PC-9 (cell line): ENCODE results near the gene CDKN2B-AS1. TPM values are rescaled to one million over a fixed set of nuclear protein-coding genes. Genes with fewer than 3 reads are reported as not detected.

Experiments
- BruUV-seq: library from RNA; stranded (reverse); fragments of 400-500 nt; replicated peaks from 2 replicates; lab custom pipeline; 2021; lab: Mats Ljungman, UMichigan
- CTCF ChIA-PET: fragments of 300-600 bp; sonication (Branson Sonifier 250); formaldehyde crosslinking; loops from one replicate; lab custom pipeline; 2022; ENCODE audit warnings: antibody characterized with exemption; lab: Charles Lee
- POLR2A ChIA-PET: fragments of 300-600 bp; sonication (Branson Sonifier 250); formaldehyde crosslinking; loops from one replicate; lab custom pipeline; 2022; ENCODE audit warnings: antibody characterized with exemption; ENCODE audit not compliant: unreplicated experiment; lab: Charles Lee
- DNase-seq, 2 experiments: peaks; one replicate each; pipeline versions ENCODE4 v3.0.0 to v3.0.0-alpha.2; 2015 to 2022; ENCODE audit warnings: mixed read lengths in 1 of 2
- H2AFZ ChIP-seq: fragments of 200-600 bp; sonication (generic); 2 replicates; pipeline ENCODE4 v1.8.1; 2017; ENCODE audit warnings: antibody characterized with exemption
- H3F3A ChIP-seq: fragments of 200-600 bp; sonication (generic); 2 replicates; pipeline ENCODE4 v1.8.1; 2017; ENCODE audit warnings: antibody characterized with exemption, mild to moderate bottlenecking, low read depth; ENCODE audit not compliant: insufficient read depth
- H3K27ac ChIP-seq: fragments of 200-600 bp; sonication (generic); 2 replicates; pipeline ENCODE4 v1.6.1; 2016; ENCODE audit warnings: mixed run types
- H3K27me3 ChIP-seq: fragments of 200-600 bp; sonication (generic); 2 replicates; pipeline ENCODE4 v1.6.1; 2016; ENCODE audit warnings: low read depth, mixed run types; ENCODE audit not compliant: insufficient read depth
- H3K36me3 ChIP-seq: fragments of 200-600 bp; sonication (generic); 2 replicates; pipeline ENCODE4 v1.6.1; 2016; ENCODE audit warnings: low read depth, mixed run types
- H3K4me1 ChIP-seq: fragments of 200-600 bp; sonication (generic); replicated peaks from 2 replicates; pipeline ENCODE4 v1.6.1; 2016; ENCODE audit warnings: mixed run types; ENCODE audit not compliant: insufficient read depth
- H3K4me2 ChIP-seq: fragments of 200-600 bp; sonication (generic); 2 replicates; pipeline ENCODE4 v1.6.1; 2017; ENCODE audit warnings: mixed run types
- H3K4me3 ChIP-seq: fragments of 200-600 bp; sonication (generic); 2 replicates; pipeline ENCODE4 v1.6.1; 2016; ENCODE audit warnings: mixed run types
- H3K79me2 ChIP-seq: fragments of 200-600 bp; sonication (generic); 2 replicates; pipeline ENCODE4 v1.6.1; 2017; ENCODE audit warnings: low read depth, mixed run types
- H3K9me2 ChIP-seq: fragments of 200-600 bp; sonication (generic); 2 replicates; pipeline ENCODE4 v1.8.1; 2017; ENCODE audit warnings: mild to moderate bottlenecking; ENCODE audit not compliant: insufficient read depth
- H3K9me3 ChIP-seq: fragments of 200-600 bp; sonication (generic); 2 replicates; pipeline ENCODE4 v1.8.1; 2016; ENCODE audit warnings: low read depth; ENCODE audit not compliant: insufficient read depth
- H4K20me1 ChIP-seq: fragments of 200-600 bp; sonication (generic); 2 replicates; pipeline ENCODE4 v1.8.1; 2017; ENCODE audit not compliant: insufficient read depth
- CTCF ChIP-seq: fragments of 200-600 bp; sonication (generic); conservative IDR thresholded peaks from 2 replicates; pipeline ENCODE4 v1.6.1; 2017; ENCODE audit warnings: mixed run types, antibody characterized with exemption, mild to moderate bottlenecking, moderate library complexity
- EZH2 ChIP-seq: fragments of 200-600 bp; sonication (generic); IDR thresholded peaks from 2 replicates; pipeline ENCODE4 v1.8.0; 2017; ENCODE audit warnings: antibody characterized with exemption, low read depth
- intact Hi-C: fragments of 100-400 bp; cut with micrococcal nuclease; formaldehyde crosslinking; loops from one replicate; pipeline ENCODE4 v1.10.0; 2022; ENCODE audit not compliant: unreplicated experiment
- total RNA-seq: library from RNA; stranded (reverse); gene quantifications from 2 replicates; pipeline ENCODE4 v1.2.3, GENCODE V29; 2021

CDKN2B-AS1 gene
- total RNA-seq, 1 experiment from 2014 or later, result 11.6 TPM

GRCh38 chr9:22142671-22143070, 148.1 kb downstream of the CDKN2B-AS1 start:
- ChIA-PET POLR2A (no interaction called here), CTCF (no interaction called here)
- no peak for TF ChIP-seq CTCF
- no peak for TF ChIP-seq EZH2
- peaks cover under 1% of the 10 kb centered on the region for H3K4me1 ChIP-seq
- no peaks in the 10 kb centered on the region; the same call in 1 of the 2 replicates for H3F3A ChIP-seq
- no peak overlapping the region for H3K4me3 ChIP-seq
- intact Hi-C loops, result no loop called here
- H3K9me2 ChIP-seq, result no peaks in the 10 kb centered on the region
- H3K79me2 ChIP-seq, result no peaks in the 10 kb centered on the region
- H4K20me1 ChIP-seq, result no peaks in the 10 kb centered on the region
- DNase-seq, result no peak
- H3K4me2 ChIP-seq, result no peak overlapping the region
- H2AFZ ChIP-seq, result no peak overlapping the region
- H3K27ac ChIP-seq, result no peak overlapping the region
- H3K36me3 ChIP-seq, result no peaks in the 10 kb centered on the region
- H3K9me3 ChIP-seq, result no peaks in the 10 kb centered on the region; the same call in 1 of the 2 replicates
- H3K27me3 ChIP-seq, result no peaks in the 10 kb centered on the region
- BruUV-seq, result no TSS peak

- H3K4me1 ChIP-seq, result peaks cover 10% of the 10 kb centered on the region
- H3K4me2 ChIP-seq, result no peak overlapping the region
- no peaks in the 10 kb centered on the region for H4K20me1 ChIP-seq
- BruUV-seq, result no TSS peak
- DNase-seq, result no peak
- intact Hi-C loops, result no loop called here
- H3F3A ChIP-seq, result no peaks in the 10 kb centered on the region; the same call in 1 of the 2 replicates
- no peaks in the 10 kb centered on the region for H3K36me3 ChIP-seq
- H2AFZ ChIP-seq, result no peak overlapping the region
- ChIA-PET CTCF (no interaction called here), POLR2A (no interaction called here)
- no peaks in the 10 kb centered on the region for H3K79me2 ChIP-seq
- H3K27ac ChIP-seq, result no peak overlapping the region
- no peaks in the 10 kb centered on the region for H3K27me3 ChIP-seq
- no peaks in the 10 kb centered on the region for H3K9me2 ChIP-seq
- no peak overlapping the region for H3K4me3 ChIP-seq
- TF ChIP-seq CTCF (no peak), EZH2 (no peak)
- no peaks in the 10 kb centered on the region; the same call in 1 of the 2 replicates for H3K9me3 ChIP-seq
These were observed 149.4 kb downstream of the CDKN2B-AS1 start for GRCh38 chr9:22143799-22144625.

- TF ChIP-seq CTCF (no peak), EZH2 (no peak)
- no peaks in the 10 kb centered on the region; the same call in none of the 2 replicates for H3K9me3 ChIP-seq
- DNase-seq, result no peak
- H4K20me1 ChIP-seq, result no peaks in the 10 kb centered on the region
- ChIA-PET CTCF (no interaction called here), POLR2A (interaction anchor here (0.5 kb wide), 1 partner anchor 105 kb away, joined by 3 read pairs; no protein-coding TSS in a partner anchor)
- no peaks in the 10 kb centered on the region for H3K27me3 ChIP-seq
- H3F3A ChIP-seq, result no peaks in the 10 kb centered on the region; the same call in 1 of the 2 replicates
- no peak overlapping the region for H3K4me3 ChIP-seq
- H2AFZ ChIP-seq, result no peak overlapping the region
- no peaks in the 10 kb centered on the region for H3K79me2 ChIP-seq
- no peaks in the 10 kb centered on the region for H3K9me2 ChIP-seq
- H3K4me1 ChIP-seq, result peaks cover 10% of the 10 kb centered on the region
- H3K27ac ChIP-seq, result no peak overlapping the region
- no TSS peak for BruUV-seq
- intact Hi-C loops, result no loop called here
- H3K36me3 ChIP-seq, result no peaks in the 10 kb centered on the region
- H3K4me2 ChIP-seq, result no peak overlapping the region
These were observed 152.0 kb downstream of the CDKN2B-AS1 start for GRCh38 chr9:22146604-22147003.
